NCI-H2107 treated with DMSO at 0.1 percent for 48 hours (cell line): ENCODE measurements around the gene CWC27.

Source experiments
- DNase-seq: peaks from one replicate; lab custom pipeline; 2025; ENCODE audit not compliant: unreplicated experiment; lab: John Stamatoyannopoulos, UW

CWC27 gene, protein sequence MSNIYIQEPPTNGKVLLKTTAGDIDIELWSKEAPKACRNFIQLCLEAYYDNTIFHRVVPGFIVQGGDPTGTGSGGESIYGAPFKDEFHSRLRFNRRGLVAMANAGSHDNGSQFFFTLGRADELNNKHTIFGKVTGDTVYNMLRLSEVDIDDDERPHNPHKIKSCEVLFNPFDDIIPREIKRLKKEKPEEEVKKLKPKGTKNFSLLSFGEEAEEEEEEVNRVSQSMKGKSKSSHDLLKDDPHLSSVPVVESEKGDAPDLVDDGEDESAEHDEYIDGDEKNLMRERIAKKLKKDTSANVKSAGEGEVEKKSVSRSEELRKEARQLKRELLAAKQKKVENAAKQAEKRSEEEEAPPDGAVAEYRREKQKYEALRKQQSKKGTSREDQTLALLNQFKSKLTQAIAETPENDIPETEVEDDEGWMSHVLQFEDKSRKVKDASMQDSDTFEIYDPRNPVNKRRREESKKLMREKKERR

DNA sequence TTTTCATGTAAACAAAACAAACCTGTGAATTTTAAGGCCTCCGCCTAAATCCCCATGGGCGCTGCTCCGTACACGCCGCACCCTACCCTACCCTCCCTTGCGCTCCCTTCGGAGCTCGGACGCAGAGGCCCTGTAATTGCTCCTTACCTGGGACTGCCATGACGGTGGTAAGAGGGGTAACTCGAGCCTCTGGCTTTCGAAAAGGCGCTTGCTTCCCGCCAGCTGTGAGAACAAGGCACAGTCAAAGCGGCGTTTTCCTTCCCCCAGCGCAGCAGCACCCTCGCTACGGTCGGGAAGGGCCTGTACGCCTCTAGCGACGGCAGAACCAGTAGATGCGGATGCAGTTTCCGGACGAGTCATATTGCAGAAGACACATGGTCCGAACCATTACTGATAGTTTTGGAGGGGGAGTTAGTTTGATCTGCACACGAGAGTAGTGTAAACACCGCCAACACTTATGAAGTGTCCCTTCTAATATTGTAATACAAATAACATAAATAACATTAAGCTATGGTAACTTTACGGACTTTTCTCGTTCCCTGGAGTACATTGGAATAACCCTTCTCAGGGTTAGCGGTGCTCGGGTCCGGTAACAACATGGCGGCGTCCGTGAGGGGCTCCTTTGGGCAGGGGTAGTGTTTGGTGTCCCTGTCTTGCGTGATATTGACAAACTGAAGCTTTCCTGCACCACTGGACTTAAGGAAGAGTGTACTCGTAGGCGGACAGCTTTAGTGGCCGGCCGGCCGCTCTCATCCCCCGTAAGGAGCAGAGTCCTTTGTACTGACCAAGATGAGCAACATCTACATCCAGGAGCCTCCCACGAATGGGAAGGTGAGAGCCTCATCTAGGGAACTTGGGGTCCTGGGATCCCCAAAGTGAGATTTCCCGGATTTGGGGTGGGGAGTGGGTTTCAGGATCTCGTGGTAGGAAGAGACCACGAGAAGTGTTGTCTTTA is at the start of gene CWC27, which contains the start of gene SREK1IP1:
Gene CWC27, plus strand, starts transcription at position 573 of the 955 bp plus-strand sequence. Its CDS starts 217 bp downstream, at position 790.
Gene SREK1IP1, minus strand, starts transcription at position 334 of the 955 bp plus-strand sequence. Its CDS starts 174 bp downstream, at position 160.
- peak; percentile 74 for DNase-seq

DNA sequence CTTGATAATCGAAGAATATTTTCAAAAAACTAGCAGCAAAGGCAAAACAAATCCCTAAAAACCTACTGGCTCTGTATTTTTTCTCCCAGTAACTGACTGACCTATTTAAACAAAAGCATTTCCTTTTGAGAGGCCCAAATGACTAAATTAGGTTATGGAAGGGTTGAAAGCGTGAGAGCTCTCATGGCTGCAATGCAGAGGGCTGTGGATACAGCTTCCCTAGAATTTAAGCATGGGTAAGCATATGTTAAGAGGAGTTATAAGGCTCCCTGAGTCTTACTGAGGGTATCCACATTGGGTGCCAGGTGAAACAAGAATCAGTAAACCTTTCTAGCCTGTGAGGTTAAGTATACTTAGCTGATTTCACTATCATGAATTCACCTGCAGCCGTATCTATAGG is 46.1 kb upstream of the CWC27 start:
- no peak for DNase-seq

DNA sequence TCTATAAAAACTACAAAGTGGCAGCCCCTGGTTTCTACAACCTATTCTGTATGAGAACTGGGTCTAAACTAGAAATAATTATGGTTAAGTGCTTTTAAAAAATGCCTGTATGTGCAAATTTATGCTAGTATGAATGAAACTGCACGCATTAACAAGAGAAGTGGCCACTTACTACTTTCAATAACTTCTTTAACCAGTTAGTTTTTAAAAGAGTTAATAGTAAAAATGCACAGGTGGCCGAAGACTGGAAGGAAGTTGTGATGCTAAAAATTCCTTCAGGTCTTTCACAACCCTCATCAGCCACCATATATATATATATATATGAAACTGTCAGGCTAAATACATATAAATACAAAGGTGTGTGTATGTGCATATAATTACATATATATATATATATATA is 41.6 kb upstream of the CWC27 start:
- DNase-seq = no peak

DNA sequence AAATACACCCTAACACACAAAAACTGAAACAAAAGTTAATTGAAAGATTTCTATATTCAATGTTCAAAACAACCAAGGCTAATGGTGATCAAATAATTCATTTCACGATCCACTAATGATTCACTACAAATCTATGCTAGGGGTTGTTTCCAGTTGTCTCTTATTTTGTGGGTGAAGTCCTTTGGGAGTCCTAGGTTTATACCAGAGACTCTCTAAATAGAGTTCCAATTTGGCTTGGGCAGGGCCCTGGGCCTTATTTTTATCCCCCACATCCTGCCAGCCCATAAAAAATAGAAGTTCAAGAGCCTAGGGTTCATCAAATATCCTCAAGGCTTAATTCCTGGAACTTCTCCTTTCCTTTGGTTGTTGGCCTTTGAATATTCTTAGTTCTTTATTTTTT is 26.3 kb upstream of the CWC27 start:
- no peak for DNase-seq

DNA sequence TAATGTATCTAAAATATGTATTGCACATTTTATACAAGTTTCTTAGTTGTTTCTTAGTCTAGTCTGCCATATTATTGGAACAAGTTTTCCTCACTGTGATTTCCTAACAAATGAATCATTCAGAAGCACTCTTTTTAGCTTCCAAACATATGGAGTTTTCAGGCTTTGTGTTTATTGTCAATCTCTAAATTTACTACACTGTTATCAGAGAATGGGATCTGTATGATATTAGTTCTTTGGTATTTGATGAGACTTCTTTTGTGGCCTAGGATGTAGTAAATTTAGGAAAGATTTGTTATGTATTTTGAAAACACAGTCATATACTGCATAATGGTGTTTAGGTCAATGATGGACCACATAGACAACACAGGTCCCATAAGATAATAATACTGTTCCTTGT is 25.9 kb upstream of the CWC27 start:
- DNase-seq = no peak

DNA sequence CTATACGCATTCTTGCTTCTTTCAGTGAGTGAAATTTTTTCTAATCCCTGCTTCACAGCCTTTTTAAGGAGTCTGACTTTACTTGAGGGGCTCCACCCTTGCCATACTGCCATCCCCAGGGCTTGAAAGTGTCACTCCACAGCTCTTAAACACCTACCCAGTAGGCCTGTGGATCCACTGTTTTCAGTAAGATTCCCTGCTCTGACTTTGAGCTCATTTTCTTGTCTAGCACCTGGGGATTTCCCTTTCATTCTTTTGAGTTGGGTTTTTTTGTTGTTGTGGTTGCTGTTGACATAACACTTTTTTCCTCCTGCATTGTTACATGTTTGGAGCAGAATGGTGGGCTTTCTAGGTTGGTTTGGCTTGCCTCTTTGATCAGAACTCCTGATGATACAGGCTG is 23.8 kb upstream of the CWC27 start:
- DNase-seq = no peak

DNA sequence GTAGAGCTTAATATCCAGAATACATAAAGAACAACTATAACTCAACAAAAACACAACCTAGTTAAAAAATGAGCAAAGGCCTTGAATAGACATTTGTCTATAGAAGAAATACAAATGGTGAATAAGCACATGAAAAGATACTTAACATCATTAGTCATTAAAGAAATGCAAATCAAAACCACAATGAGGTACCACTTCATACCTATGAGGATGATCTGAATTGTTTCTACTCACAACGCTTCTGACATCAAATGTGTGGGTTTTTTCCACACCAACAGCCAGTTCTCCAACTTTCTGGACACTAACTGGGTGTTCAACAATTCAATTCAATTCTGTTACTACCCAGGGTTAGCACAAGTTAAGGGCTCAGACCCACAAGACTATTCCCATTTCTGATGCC is 22.3 kb upstream of the CWC27 start:
- no peak for DNase-seq

DNA sequence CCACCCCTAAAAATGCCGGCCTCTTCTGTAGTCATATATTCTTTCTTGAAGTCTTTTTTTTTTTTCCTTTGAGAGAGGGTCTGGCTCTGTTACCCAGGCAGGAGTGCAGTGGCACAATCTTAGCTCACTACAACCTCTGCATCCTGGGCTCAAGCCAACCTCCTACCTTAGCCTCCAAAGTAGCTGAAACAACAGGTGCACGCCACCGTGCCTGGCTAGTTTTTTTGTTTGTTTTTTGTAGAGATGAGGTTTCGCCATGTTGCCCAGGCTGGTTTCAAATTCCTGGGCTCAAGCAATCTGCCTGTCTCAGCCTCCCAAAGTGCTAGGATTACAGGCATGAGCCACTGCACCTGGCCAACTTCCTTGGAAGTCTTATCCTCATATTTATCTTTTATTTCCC is 19.3 kb upstream of the CWC27 start:
- no peak for DNase-seq

DNA sequence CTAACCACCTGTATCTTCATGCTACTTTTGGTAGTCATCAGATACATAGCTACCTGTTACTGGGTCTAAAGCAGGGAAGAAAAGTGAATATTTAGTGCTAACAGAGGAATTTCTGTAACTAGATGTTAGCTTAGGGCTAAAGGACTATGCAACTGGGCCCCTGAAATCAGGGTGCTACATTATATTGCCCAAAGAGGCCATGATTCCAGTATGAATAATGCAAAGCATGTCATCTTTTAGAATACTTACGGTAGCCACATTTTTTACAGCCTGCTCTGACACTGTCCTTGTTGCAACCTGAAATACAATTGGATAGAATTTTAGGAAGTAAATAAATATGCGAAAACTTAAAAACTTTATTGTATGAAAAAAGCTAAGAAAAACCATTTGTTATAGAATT is 14.7 kb upstream of the CWC27 start:
- DNase-seq = no peak

DNA sequence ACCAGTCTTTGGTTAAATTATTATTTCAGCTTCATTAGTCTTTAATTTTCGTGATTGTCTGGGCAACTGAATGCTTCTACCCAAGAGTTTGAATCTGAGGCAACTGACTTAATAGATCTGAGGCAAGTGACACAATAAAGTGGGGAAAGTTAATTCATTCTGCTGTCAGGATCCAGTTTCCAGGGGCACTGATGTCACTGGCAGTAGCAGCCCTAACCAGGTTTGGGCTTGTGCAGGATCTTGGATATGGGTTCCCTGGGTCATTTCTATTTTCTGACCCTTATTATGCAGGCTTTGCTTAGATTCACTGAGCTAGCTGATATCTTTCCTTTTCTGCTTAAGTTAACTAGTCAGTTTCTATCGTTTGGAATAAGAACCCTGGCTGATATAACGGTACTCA is 9.8 kb upstream of the CWC27 start:
- no peak for DNase-seq

DNA sequence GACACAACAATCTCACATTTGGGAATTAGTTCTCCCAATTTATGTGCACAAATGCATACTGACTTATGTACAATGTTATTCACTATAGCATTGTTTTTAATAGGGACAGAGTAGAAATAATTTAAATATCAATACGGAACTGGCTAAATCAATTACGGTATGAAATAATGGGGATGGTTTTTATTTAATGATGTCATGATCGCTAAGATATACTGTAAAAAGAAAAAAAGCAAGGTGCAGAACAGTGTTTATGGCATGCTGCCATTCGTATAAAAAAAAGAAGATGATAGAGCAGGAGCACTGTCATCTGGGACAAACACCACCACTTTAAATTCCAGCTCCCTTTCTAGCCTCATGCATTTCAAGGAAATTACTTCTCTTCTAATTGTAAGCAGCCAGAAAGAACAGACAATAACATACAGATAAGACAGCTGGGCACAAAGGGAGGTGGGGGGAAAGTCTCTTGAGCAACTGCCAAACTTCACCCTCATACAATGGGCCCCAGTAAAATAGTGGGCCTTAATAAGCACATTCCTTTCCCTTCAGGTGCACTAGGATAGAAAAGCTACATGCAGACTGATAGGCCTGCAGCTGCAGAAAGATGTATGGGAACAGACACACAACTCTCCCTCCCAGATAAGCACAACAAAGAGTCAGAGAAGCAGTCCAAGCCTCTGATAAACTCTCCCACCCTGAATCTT is 8.6 kb upstream of the CWC27 start:
- no peak for DNase-seq

DNA sequence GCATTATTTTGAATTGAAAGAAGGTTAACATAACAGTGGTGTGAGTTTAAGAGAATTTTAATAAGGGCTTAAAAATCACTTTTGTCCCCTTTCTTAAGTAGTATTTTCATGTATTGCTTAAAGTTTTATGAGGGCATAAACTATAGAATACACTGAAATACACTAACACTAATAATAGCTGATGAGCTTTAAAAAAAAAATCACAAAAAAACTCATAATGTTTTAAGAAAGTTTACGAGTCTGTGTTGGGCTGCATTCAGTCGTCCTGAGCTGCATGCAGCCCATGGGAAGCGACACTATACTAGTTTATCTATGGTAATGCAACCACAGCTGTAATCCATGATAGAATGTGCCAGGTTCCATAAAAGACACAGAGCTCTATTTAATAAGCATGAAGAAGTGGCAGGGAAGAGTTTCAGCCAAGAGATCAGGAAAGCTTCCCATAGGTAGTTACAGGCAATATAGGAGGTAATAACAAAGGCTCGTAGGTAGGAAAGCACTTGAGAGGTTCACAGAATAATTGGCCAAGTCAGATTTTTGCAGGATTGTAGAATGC is 4.7 kb upstream of the CWC27 start:
- no peak for DNase-seq

DNA sequence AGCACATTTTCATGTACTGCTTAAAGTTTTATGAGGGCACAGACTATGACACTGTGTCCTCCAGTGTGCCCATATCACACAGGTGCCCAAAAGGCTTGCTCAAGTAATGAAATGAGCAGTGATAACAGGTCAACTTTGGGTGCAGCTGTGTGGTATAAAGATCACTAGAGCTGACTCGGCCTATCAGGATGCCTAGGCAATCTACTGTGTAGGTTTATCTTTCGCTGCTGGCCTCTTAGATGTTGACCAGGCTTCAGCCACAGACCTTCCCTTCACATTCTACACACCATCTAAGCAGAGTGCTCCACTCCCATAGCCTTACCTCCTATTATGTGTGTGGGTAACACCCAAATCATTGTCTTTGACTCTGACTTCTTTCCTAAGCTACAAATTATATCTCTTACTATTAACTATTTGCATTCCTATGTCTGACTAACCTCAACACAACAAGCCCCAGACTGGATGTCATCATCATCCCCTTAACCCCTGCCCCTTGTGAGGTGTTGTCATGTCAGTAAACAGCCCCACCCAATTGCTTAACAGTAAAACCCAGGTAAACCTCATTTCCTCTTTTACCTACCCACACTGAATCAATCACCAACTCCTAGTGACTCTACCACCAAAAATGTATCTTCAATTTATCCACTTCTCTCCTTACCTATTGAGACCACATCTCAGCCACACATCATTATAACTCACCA is 2.8 kb upstream of the CWC27 start:
- DNase-seq = no peak

DNA sequence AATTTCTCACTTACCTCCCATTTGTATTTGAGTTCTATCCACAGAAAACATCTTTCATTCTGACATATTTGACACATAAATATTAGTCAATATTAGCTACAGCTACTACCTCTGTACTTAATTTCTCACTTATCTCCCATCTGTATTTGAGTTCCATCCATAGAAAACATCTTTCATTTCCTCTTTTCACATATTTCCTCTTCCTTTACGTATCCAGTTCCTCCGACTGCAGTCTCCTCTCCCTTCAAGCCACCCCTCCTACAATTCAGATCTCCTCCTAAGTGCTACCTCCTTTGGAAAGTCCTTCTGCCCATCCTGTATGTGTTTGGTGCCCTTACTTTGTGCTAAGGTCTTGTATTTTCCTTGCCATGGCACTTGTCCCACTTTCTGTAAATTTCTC is 1.8 kb upstream of the CWC27 start:
- no peak for DNase-seq

DNA sequence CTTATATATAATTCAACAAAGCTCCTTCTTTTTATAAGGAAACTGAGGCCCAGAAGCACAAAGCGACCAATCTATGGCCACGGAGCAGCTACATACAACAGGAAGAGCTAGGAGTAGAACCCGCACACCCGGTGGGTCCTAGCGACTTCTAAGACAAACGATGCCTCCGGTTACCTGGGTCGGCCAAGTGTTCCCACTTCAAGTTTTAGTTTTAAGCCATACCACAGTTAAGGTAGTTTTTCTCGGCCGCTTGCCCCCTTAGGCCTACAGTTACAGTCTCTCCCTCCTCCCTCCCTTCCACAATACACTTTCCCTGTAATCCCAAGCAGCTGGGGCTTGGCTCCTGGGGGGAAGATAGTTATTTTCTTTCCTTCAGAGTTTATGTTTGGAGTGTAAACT is 772 bp upstream of the CWC27 start:
- DNase-seq = peak; percentile 14

DNA sequence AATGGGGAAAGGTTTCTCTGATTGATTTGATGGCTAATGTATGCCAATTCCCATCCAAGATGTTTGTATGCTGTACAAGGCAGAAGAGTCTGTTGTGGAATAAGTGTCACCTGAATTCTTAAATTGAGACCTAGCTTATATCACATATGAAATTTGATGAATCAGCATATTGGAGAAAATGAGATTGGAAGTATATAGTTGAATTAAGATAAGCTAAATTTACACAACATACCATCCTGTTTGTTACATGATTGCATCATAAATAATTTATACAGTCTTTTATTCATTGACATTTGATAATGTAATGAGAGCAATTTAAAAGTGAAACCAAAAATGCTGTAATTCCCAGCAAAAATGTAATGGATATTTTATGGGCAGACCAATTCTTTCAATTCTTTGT is 1.1 kb downstream of the CWC27 start:
- DNase-seq = no peak

DNA sequence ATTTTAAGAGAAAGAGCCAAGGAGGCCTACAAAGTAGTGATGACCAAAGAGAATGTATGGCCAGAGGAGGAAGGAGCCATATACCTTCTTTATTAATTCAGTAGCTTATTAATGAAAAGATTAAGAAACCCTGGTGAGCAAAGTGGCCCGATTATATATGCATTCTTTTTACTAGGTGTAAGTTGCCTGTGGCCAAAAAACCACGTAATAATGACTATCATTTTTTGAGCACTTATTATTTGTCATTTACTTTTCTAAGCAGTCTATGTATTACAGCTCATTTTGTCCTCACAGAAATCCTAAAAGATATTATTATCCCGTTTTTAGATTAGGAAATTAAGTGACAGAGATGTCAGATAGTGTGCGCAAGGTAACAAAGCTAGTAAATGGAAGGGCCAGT is 3.0 kb downstream of the CWC27 start:
- no peak for DNase-seq

DNA sequence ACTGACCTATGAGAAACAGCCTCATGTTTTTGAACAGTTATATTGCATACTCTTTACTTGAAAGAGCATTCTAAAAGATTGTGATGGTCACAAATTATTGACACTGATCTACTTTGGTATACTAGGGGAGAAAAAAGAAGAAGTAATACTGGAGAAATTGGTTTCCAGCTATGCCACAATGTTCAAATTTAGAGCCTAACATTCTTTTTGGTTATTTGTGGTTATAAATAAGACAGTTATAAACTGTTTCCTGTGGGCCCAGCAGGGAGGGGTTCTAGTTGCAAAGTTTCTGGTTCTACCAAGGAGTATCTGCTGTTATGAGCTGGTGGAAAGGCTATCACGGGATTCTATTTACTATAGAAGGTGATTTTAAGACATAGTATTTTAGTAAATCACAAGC is 4.8 kb downstream of the CWC27 start:
- no peak for DNase-seq

DNA sequence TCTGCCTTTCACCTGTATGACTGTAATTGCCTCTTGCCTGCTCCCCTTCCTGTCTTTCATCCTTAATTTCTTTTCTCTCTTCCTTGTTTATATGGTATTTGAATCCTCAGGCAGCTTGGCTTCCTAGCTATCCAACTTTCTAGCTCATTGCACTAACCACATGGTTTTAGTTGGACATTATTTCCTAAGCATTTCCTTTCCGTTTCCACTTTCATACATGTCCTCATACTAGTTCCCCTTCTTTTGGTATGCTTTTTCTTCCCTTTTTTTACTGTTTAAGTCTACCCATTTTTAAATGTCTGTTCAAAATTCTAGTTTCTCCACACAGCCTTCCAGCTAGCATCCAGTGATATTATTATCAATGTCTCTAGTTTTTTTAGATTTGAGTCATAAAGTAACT is 6.6 kb downstream of the CWC27 start:
- no peak for DNase-seq

DNA sequence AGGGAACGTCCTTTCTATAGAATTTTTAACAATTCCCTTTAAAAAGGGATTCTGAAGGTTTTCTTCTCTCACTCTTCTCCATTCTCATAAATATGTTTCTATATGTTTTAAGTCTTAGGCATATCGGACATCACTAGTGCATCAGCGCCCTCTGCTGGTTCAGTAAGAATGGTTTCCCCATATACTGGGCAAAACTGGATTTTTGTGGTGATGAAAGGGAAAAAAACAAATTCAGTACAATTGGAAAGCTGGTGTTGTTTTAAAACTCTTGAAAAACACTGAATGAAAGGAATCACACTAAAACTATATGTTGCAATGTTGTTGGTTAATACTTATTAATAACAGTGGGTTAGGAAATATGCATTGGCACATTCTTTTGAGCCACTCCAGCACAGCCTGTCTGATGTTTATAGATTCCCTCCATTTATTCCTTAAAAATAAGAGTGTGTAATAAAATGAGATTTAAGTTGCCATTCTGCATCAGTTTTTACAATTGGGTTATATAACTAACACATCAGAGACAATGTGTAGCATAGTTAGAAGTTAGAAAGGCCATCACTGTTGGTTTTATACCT is 15.8 kb downstream of the CWC27 start:
- DNase-seq = peak; percentile 23
